HepG2 (cell line): Measurements from ENCODE around the gene ZGRF1. TPM values are rescaled to one million over a fixed set of nuclear protein-coding genes. Genes with fewer than 3 reads are reported as not detected.

Experiments used
- BHLHE40 ChIP-seq: IDR thresholded peaks from 2 replicates; pipeline ENCODE4 v1.6.1; 2011; ENCODE audit warnings: low read length, improper control_type of control experiment
- FOXA3 ChIP-seq: IDR thresholded peaks from 2 replicates; pipeline ENCODE4 v1.6.1; 2016; ENCODE audit warnings: missing genetic modification reagents, missing compliant biosample characterization
- HNF4G ChIP-seq, 2 experiments: sonication (generic) in 1 of 2; formaldehyde crosslinking in 1 of 2; IDR thresholded peaks; 2 replicates each; pipeline versions ENCODE4 v1.4.0 to v1.6.1; 2011 to 2020; ENCODE audit warnings: borderline replicate concordance in 2 of 2, low read depth in 2 of 2, mild to moderate bottlenecking in 2 of 2, low read length in 1 of 2, missing genetic modification reagents in 1 of 2, moderate library complexity in 1 of 2
- KAT7 ChIP-seq: IDR thresholded peaks from 2 replicates; pipeline ENCODE4 v1.6.1; 2018; ENCODE audit warnings: borderline replicate concordance, missing compliant biosample characterization
- MXD4 ChIP-seq: IDR thresholded peaks from 2 replicates; pipeline ENCODE4 v1.6.1; 2016; ENCODE audit warnings: mild to moderate bottlenecking, missing biosample characterization, missing genetic modification reagents
- PAF1 ChIP-seq: IDR thresholded peaks from 2 replicates; pipeline ENCODE4 v1.6.1; 2016; ENCODE audit warnings: missing genetic modification reagents, missing compliant biosample characterization
- SP4 ChIP-seq: sonication (generic); formaldehyde crosslinking; IDR thresholded peaks from 2 replicates; pipeline ENCODE4 v1.8.1; 2023; ENCODE audit warnings: mild to moderate bottlenecking, missing genetic modification reagents
- TOE1 ChIP-seq: sonication (generic); formaldehyde crosslinking; IDR thresholded peaks from 2 replicates; pipeline ENCODE4 v1.4.0; 2020; ENCODE audit warnings: mild to moderate bottlenecking, missing genetic modification reagents
- ZNF713 ChIP-seq: sonication (generic); formaldehyde crosslinking; IDR thresholded peaks from 2 replicates; pipeline ENCODE4 v1.4.0; 2020; ENCODE audit warnings: mild to moderate bottlenecking, missing genetic modification reagents
- ZSCAN21 ChIP-seq: sonication (generic); formaldehyde crosslinking; IDR thresholded peaks from 2 replicates; pipeline ENCODE4 v1.8.0; 2022; ENCODE audit warnings: mild to moderate bottlenecking, missing genetic modification reagents, moderate library complexity, borderline replicate concordance
- polyA plus RNA-seq, 8 experiments: library from polyadenylated mRNA; depleted of rRNA in 3 of 8; stranded (reverse) in 7 of 8; unstranded in 1 of 8; fragments of >200 nt; fragmentation: Illumina TruSeq in 4 of 8; extraction: Trizol in 4 of 8; gene quantifications; 2 replicates each; pipeline versions ENCODE4 v1.2.1 to v1.2.3, GENCODE V29; 2011 to 2016; ENCODE audit warnings: low read depth in 4 of 8, missing spikeins in 1 of 8, mixed read lengths in 1 of 8; ENCODE audit not compliant: insufficient read depth in 1 of 8
- total RNA-seq, 5 experiments: library from RNA; depleted of rRNA; stranded (reverse); fragments of >200 nt; fragmentation: Illumina TruSeq; extraction: Trizol; gene quantifications; 2 replicates each; pipeline ENCODE4 v1.2.3, GENCODE V29; 2016; ENCODE audit warnings: low read depth in 1 of 5
- TF ChIP-seq, protein P1 (sequence below): sonication (generic); formaldehyde crosslinking; IDR thresholded peaks from 2 replicates; pipeline ENCODE4 v1.4.0; 2020; ENCODE audit warnings: missing genetic modification reagents
- TF ChIP-seq, protein P2 (sequence below): sonication (generic); formaldehyde crosslinking; IDR thresholded peaks from 2 replicates; pipeline ENCODE4 v1.8.1; 2023; ENCODE audit warnings: mild to moderate bottlenecking, missing genetic modification reagents
- TF ChIP-seq, protein P3 (sequence below): sonication (generic); formaldehyde crosslinking; IDR thresholded peaks from 2 replicates; pipeline ENCODE4 v1.4.0; 2020; ENCODE audit warnings: mild to moderate bottlenecking, low read depth, missing genetic modification reagents
- TF ChIP-seq, protein P4 (sequence below): fragments of 450-650 bp; IDR thresholded peaks from 2 replicates; pipeline ENCODE4 v1.6.1; 2017; ENCODE audit warnings: mild to moderate bottlenecking

Gene ZGRF1
- total and polyA plus RNA-seq, 2 of the 13 experiments (the other 11 are each of a cell fraction or from before 2014, with no cell fraction given) = 8.6 to 15.9 TPM

DNA sequence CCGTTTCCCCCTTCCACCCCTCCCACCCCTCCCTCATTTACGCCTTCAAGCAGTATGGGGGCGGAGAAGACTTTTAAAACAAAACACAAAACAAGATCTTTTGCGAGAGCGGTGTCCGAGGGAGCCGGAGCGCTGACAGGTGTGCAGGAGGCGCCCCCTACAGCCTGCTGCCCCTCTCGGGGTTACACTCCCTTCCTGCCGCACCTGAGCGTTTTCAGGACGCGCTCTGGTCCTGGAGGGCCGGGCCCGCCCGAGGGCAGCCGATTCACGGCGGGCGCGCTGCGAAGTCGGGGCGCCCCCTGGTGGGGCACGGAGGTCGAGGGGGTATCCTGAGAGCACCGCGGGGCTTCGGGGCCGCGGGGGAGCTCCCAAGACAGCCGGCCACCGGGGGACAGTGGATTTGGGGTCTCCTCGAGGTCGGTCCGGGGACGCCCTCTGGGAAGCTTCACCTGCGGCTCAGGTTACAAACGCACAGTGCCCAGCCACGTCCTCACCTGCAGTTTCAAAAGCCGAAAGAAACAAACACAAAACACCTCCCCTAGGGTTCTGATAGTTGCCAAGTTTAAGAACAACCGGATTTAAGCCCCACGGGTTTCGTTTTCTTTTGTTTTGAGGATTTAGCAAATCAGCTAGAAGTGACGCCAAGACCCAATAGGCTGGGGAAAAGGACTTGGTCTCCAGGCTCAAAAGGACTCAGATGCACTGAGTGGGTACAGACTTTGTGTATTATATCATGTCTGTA is 112.8 kb downstream of the ZGRF1 start (continued):
- TF ChIP-seq MXD4 (CRISPR knock-in tag) (no peak), KAT7 (0 out of 2 replicates have a peak, but pooled peaks have one; percentile 17), TOE1 (no peak), HNF4G (IDR thresholded peaks at IDR 0.05; ENCODE audit: borderline replicate concordance, low read depth, low read length) (no peak), HNF4G (CRISPR knock-in tag; IDR thresholded peaks at IDR 0.05; ENCODE audit: borderline replicate concordance, low read depth) (no peak), ZSCAN21 (CRISPR knock-in tag) (no peak), BHLHE40 (no peak), FOXA3 (CRISPR knock-in tag) (no peak), PAF1 (CRISPR knock-in tag) (no peak), ZNF713 (CRISPR knock-in tag) (no peak), SP4 (CRISPR knock-in tag) (no peak; the same call in 1 of the 2 replicates)
- TF ChIP-seq, protein P1, sequence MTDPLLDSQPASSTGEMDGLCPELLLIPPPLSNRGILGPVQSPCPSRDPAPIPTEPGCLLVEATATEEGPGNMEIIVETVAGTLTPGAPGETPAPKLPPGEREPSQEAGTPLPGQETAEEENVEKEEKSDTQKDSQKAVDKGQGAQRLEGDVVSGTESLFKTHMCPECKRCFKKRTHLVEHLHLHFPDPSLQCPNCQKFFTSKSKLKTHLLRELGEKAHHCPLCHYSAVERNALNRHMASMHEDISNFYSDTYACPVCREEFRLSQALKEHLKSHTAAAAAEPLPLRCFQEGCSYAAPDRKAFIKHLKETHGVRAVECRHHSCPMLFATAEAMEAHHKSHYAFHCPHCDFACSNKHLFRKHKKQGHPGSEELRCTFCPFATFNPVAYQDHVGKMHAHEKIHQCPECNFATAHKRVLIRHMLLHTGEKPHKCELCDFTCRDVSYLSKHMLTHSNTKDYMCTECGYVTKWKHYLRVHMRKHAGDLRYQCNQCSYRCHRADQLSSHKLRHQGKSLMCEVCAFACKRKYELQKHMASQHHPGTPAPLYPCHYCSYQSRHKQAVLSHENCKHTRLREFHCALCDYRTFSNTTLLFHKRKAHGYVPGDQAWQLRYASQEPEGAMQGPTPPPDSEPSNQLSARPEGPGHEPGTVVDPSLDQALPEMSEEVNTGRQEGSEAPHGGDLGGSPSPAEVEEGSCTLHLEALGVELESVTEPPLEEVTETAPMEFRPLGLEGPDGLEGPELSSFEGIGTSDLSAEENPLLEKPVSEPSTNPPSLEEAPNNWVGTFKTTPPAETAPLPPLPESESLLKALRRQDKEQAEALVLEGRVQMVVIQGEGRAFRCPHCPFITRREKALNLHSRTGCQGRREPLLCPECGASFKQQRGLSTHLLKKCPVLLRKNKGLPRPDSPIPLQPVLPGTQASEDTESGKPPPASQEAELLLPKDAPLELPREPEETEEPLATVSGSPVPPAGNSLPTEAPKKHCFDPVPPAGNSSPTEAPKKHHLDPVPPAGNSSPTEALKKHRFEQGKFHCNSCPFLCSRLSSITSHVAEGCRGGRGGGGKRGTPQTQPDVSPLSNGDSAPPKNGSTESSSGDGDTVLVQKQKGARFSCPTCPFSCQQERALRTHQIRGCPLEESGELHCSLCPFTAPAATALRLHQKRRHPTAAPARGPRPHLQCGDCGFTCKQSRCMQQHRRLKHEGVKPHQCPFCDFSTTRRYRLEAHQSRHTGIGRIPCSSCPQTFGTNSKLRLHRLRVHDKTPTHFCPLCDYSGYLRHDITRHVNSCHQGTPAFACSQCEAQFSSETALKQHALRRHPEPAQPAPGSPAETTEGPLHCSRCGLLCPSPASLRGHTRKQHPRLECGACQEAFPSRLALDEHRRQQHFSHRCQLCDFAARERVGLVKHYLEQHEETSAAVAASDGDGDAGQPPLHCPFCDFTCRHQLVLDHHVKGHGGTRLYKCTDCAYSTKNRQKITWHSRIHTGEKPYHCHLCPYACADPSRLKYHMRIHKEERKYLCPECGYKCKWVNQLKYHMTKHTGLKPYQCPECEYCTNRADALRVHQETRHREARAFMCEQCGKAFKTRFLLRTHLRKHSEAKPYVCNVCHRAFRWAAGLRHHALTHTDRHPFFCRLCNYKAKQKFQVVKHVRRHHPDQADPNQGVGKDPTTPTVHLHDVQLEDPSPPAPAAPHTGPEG (CRISPR knock-in tag) = no peak
- TF ChIP-seq, protein P2, sequence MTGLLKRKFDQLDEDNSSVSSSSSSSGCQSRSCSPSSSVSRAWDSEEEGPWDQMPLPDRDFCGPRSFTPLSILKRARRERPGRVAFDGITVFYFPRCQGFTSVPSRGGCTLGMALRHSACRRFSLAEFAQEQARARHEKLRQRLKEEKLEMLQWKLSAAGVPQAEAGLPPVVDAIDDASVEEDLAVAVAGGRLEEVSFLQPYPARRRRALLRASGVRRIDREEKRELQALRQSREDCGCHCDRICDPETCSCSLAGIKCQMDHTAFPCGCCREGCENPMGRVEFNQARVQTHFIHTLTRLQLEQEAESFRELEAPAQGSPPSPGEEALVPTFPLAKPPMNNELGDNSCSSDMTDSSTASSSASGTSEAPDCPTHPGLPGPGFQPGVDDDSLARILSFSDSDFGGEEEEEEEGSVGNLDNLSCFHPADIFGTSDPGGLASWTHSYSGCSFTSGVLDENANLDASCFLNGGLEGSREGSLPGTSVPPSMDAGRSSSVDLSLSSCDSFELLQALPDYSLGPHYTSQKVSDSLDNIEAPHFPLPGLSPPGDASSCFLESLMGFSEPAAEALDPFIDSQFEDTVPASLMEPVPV = 0 out of 2 replicates have a peak, but pooled peaks have one; percentile 29
- TF ChIP-seq, protein P3, sequence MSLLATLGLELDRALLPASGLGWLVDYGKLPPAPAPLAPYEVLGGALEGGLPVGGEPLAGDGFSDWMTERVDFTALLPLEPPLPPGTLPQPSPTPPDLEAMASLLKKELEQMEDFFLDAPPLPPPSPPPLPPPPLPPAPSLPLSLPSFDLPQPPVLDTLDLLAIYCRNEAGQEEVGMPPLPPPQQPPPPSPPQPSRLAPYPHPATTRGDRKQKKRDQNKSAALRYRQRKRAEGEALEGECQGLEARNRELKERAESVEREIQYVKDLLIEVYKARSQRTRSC (CRISPR knock-in tag) = no peak
- TF ChIP-seq, protein P4, sequence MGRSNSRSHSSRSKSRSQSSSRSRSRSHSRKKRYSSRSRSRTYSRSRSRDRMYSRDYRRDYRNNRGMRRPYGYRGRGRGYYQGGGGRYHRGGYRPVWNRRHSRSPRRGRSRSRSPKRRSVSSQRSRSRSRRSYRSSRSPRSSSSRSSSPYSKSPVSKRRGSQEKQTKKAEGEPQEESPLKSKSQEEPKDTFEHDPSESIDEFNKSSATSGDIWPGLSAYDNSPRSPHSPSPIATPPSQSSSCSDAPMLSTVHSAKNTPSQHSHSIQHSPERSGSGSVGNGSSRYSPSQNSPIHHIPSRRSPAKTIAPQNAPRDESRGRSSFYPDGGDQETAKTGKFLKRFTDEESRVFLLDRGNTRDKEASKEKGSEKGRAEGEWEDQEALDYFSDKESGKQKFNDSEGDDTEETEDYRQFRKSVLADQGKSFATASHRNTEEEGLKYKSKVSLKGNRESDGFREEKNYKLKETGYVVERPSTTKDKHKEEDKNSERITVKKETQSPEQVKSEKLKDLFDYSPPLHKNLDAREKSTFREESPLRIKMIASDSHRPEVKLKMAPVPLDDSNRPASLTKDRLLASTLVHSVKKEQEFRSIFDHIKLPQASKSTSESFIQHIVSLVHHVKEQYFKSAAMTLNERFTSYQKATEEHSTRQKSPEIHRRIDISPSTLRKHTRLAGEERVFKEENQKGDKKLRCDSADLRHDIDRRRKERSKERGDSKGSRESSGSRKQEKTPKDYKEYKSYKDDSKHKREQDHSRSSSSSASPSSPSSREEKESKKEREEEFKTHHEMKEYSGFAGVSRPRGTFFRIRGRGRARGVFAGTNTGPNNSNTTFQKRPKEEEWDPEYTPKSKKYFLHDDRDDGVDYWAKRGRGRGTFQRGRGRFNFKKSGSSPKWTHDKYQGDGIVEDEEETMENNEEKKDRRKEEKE = no peak
